Measurements from ENCODE around the gene KCNA4. TPM values are rescaled to one million over a fixed set of nuclear protein-coding genes. Genes with fewer than 3 reads are reported as not detected.

KCNA4 gene
- total and polyA plus RNA-seq, 2 donors (not counting 1 experiment from before 2014, with no cell fraction given): 0.17 TPM; not detected in 1

DNA sequence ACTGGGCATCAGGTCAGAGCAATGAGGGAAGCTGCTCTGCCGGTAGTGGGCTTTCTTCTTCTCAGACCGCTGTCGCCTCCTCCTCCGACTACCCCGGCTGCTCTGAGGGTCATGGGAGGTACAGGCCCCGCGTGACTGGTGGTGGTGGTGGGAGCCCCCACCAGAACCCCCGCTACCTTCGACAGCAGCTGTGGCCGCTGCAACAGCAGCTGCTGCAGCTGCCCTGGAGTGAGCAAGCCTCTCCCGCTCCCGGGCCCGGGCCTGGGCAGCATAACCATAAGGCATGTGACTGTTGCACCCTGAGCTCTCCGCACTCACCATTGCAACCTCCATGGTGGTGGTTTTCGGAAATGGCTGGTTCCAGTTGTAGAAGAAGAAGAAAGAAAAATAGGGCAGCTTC is 4.5 kb downstream of the KCNA4 start:
- H3K4me1 ChIP-seq (ENCODE audit: control insufficient read depth, extremely low read depth, insufficient read depth, low read length): no peaks in the 10 kb centered on the region

DNA sequence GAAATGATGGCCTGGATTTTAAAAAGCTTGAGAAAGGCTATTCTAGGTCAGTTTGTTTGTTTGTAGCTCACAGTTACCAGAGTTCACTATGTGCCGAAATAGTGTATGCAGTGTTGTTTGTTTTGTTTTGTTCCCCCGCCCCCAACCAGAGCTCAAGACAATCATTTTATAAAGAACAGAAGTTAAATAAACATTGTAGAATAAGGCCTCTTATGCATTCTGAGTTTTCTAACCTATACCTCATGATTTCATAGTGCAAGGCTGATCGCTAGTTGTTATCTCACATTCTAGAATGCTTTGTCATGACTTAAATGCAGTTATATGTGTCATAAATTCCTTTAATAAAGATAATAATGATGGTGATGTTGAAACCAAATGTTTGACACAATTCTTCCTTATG is 7.8 kb downstream of the KCNA4 start:
- Histone ChIP-seq H3K4me2 (ENCODE audit: extremely low read depth, insufficient read depth, low read length) (no peak overlapping the region), H3K27me3 (ENCODE audit: control insufficient read depth, insufficient read depth, low read length) (no peaks in the 10 kb centered on the region), H3K4me1 (ENCODE audit: control insufficient read depth, extremely low read depth, insufficient read depth, low read length) (no peaks in the 10 kb centered on the region), H3K79me2 (ENCODE audit: control insufficient read depth, insufficient read depth, low read length) (no peaks in the 10 kb centered on the region), H3K36me3 (ENCODE audit: control insufficient read depth, insufficient read depth, low read length) (no peaks in the 10 kb centered on the region), H3K9ac (ENCODE audit: insufficient read depth, low read length) (no peak overlapping the region), H3K9me3 (ENCODE audit: control insufficient read depth, insufficient read depth, low read depth, low read length) (no peaks in the 10 kb centered on the region), H3K27ac (ENCODE audit: insufficient read depth, low read length) (no peak overlapping the region), H3K4me3 (replicated peaks in 1 of 4; ENCODE audit: control extremely low read depth in 1 of 4, insufficient read depth in 1 of 4, low read depth in 3 of 4, low read length in 4 of 4) (no peak overlapping the region), H2AFZ (ENCODE audit: low read length) (no peak overlapping the region), H4K20me1 (ENCODE audit: control insufficient read depth, extremely low read depth, insufficient read depth, low read length) (no peaks in the 10 kb centered on the region)
- TF ChIP-seq EZH2 (IDR thresholded peaks at IDR 0.05; ENCODE audit: low read length, missing control alignments): no peak
- TF ChIP-seq, protein P1, sequence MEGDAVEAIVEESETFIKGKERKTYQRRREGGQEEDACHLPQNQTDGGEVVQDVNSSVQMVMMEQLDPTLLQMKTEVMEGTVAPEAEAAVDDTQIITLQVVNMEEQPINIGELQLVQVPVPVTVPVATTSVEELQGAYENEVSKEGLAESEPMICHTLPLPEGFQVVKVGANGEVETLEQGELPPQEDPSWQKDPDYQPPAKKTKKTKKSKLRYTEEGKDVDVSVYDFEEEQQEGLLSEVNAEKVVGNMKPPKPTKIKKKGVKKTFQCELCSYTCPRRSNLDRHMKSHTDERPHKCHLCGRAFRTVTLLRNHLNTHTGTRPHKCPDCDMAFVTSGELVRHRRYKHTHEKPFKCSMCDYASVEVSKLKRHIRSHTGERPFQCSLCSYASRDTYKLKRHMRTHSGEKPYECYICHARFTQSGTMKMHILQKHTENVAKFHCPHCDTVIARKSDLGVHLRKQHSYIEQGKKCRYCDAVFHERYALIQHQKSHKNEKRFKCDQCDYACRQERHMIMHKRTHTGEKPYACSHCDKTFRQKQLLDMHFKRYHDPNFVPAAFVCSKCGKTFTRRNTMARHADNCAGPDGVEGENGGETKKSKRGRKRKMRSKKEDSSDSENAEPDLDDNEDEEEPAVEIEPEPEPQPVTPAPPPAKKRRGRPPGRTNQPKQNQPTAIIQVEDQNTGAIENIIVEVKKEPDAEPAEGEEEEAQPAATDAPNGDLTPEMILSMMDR (conservative IDR thresholded peaks at IDR 0.05 in 1 of 2, IDR thresholded peaks at IDR 0.05 in 1 of 2; ENCODE audit: low read depth in 1 of 2, low read length in 2 of 2): no peak
- no peak for DNase-seq (ENCODE audit: low read depth in 2 of 2)

More for the DNA sequence above, 4.5 kb downstream of the KCNA4 start:
- Histone ChIP-seq H2AFZ (ENCODE audit: low read length) (no peak overlapping the region), H3K9me3 (ENCODE audit: control insufficient read depth, insufficient read depth, low read depth, low read length) (no peaks in the 10 kb centered on the region), H3K9ac (ENCODE audit: insufficient read depth, low read length) (no peak overlapping the region), H3K36me3 (ENCODE audit: control insufficient read depth, insufficient read depth, low read length) (no peaks in the 10 kb centered on the region), H3K79me2 (ENCODE audit: control insufficient read depth, insufficient read depth, low read length) (no peaks in the 10 kb centered on the region), H3K4me3 (replicated peaks in 1 of 4; ENCODE audit: control extremely low read depth in 1 of 4, insufficient read depth in 1 of 4, low read depth in 3 of 4, low read length in 4 of 4) (no peak overlapping the region), H3K27ac (ENCODE audit: insufficient read depth, low read length) (no peak overlapping the region), H4K20me1 (ENCODE audit: control insufficient read depth, extremely low read depth, insufficient read depth, low read length) (no peaks in the 10 kb centered on the region), H3K27me3 (ENCODE audit: control insufficient read depth, insufficient read depth, low read length) (no peaks in the 10 kb centered on the region), H3K4me2 (ENCODE audit: extremely low read depth, insufficient read depth, low read length) (no peak overlapping the region)
- no peak for DNase-seq (ENCODE audit: low read depth in 2 of 2)
- TF ChIP-seq EZH2 (IDR thresholded peaks at IDR 0.05; ENCODE audit: low read length, missing control alignments): no peak
- TF ChIP-seq, protein P1 (conservative IDR thresholded peaks at IDR 0.05 in 1 of 2, IDR thresholded peaks at IDR 0.05 in 1 of 2; ENCODE audit: low read depth in 1 of 2, low read length in 2 of 2): no peak

DNA sequence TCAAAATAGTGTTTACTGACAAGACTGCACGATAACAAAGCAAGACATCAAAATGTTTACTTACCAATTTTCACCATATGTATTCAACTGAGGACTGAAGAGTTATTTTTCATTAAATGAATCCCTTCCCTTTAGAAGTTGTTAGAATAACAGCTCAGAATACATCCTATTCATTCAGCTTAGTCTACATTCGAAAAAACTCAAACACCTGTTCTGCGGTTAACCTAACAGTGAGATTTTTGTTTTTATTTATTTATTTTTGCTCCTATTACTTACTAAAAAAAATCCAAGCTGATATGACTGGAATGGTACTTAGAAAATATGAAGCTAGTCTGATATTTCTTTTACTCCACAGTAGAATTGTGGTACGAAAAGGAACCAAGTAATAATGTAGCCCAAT is 10.0 kb downstream of the KCNA4 start:
- H2AFZ ChIP-seq (ENCODE audit: low read length): no peak overlapping the region
- H3K9ac ChIP-seq (ENCODE audit: insufficient read depth, low read length): no peak overlapping the region
- no peaks in the 10 kb centered on the region for H3K27me3 ChIP-seq (ENCODE audit: control insufficient read depth, insufficient read depth, low read length)
- no peak for DNase-seq (ENCODE audit: low read depth in 2 of 2)
- no peaks in the 10 kb centered on the region for H3K9me3 ChIP-seq (ENCODE audit: control insufficient read depth, insufficient read depth, low read depth, low read length)
- TF ChIP-seq EZH2 (IDR thresholded peaks at IDR 0.05; ENCODE audit: low read length, missing control alignments): no peak
- TF ChIP-seq, protein P1 (conservative IDR thresholded peaks at IDR 0.05 in 1 of 2, IDR thresholded peaks at IDR 0.05 in 1 of 2; ENCODE audit: low read depth in 1 of 2, low read length in 2 of 2): no peak
- no peak overlapping the region for H3K4me3 ChIP-seq (replicated peaks in 1 of 4; ENCODE audit: control extremely low read depth in 1 of 4, insufficient read depth in 1 of 4, low read depth in 3 of 4, low read length in 4 of 4)
- H3K4me1 ChIP-seq (ENCODE audit: control insufficient read depth, extremely low read depth, insufficient read depth, low read length): no peaks in the 10 kb centered on the region
- no peak overlapping the region for H3K27ac ChIP-seq (ENCODE audit: insufficient read depth, low read length)
- H3K79me2 ChIP-seq (ENCODE audit: control insufficient read depth, insufficient read depth, low read length): no peaks in the 10 kb centered on the region
- H3K36me3 ChIP-seq (ENCODE audit: control insufficient read depth, insufficient read depth, low read length): no peaks in the 10 kb centered on the region
- H3K4me2 ChIP-seq (ENCODE audit: extremely low read depth, insufficient read depth, low read length): no peak overlapping the region
- H4K20me1 ChIP-seq (ENCODE audit: control insufficient read depth, extremely low read depth, insufficient read depth, low read length): no peaks in the 10 kb centered on the region
